PFSK-1 (cell line): ENCODE results near the gene ABI2.

Source experiments
- FOXP2 ChIP-seq: optimal IDR thresholded peaks from 2 replicates; pipeline ENCODE3; 2011; ENCODE audit warnings: borderline replicate concordance, control low read depth, inconsistent platforms; ENCODE audit not compliant: insufficient read depth; ENCODE audit errors: extremely low read length, extremely low read depth
- POLR2AphosphoS5 ChIP-seq: IDR thresholded peaks from 2 replicates; pipeline ENCODE4 v1.6.1; 2012; ENCODE audit warnings: low read depth, mild to moderate bottlenecking, control low read depth, low read length, moderate library complexity
- REST ChIP-seq, 2 experiments: IDR thresholded peaks; 2 replicates each; pipeline versions ENCODE4 v1.6.1 to v1.8.0; 2011 to 2012; ENCODE audit warnings: low read depth in 2 of 2, low read length in 2 of 2, control low read depth in 1 of 2, inconsistent platforms in 1 of 2, mild to moderate bottlenecking in 1 of 2, moderate library complexity in 1 of 2; ENCODE audit not compliant: insufficient read depth in 1 of 2
- SIN3A ChIP-seq: IDR thresholded peaks from 2 replicates; pipeline ENCODE4 v1.6.1; 2012; ENCODE audit warnings: mild to moderate bottlenecking, low read length, moderate library complexity, borderline replicate concordance; ENCODE audit not compliant: insufficient read depth
- TAF1 ChIP-seq: IDR thresholded peaks from 2 replicates; pipeline ENCODE4 v1.6.1; 2012; ENCODE audit warnings: low read length, control low read depth, borderline replicate concordance; ENCODE audit not compliant: insufficient read depth

ABI2 gene

GRCh38 chr2:203328760-203329540 is 756 bp downstream of the ABI2 start:
- TF ChIP-seq REST (IDR thresholded peaks at IDR 0.05; ENCODE audit: insufficient read depth in 1 of 2, low read depth in 2 of 2, low read length in 2 of 2) (no peak), SIN3A (no peak), TAF1 (no peak), FOXP2 (no peak), POLR2AphosphoS5 (no peak)

- TF ChIP-seq POLR2AphosphoS5 (no peak), FOXP2 (no peak), REST (IDR thresholded peaks at IDR 0.05; ENCODE audit: insufficient read depth in 1 of 2, low read depth in 2 of 2, low read length in 2 of 2) (no peak), TAF1 (no peak), SIN3A (no peak)
These were observed 2.2 kb downstream of the ABI2 start for GRCh38 chr2:203330434-203330833.

DNA sequence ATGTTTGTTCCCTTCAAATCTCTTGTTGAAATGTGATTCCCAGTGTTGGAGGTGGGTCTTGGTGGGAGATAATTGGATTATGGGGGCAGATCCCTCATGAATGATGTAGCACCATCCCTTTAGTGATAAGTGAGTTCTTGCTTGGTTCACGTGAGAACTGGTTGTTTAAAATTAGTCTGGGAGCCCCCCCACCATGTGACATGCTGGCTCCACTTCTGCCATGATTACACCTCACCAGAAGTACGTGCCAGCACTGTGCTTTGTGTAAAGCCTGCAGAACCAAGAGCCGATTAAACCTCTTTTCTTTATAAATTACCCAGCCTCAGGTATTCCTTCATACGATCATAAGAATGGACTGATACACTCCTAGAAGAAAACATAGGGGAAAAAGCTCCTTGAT is 10.1 kb downstream of the ABI2 start:
- TF ChIP-seq SIN3A = no peak
- TF ChIP-seq FOXP2 = no peak
- TF ChIP-seq POLR2AphosphoS5 = no peak
- TF ChIP-seq TAF1 = no peak
- no peak for TF ChIP-seq REST (IDR thresholded peaks at IDR 0.05; ENCODE audit: insufficient read depth in 1 of 2, low read depth in 2 of 2, low read length in 2 of 2)

GRCh38 chr2:203340791-203341487 is 12.7 kb downstream of the ABI2 start:
- TF ChIP-seq SIN3A (no peak), FOXP2 (no peak), POLR2AphosphoS5 (no peak), TAF1 (no peak), REST (IDR thresholded peaks at IDR 0.05; ENCODE audit: insufficient read depth in 1 of 2, low read depth in 2 of 2, low read length in 2 of 2) (no peak)
